PC-3 (cell line): ENCODE data around the gene ATL2.

ENCODE experiments used
- CTCF ChIP-seq: fragments of 300-600 bp; sonication (generic); conservative IDR thresholded peaks from 2 replicates; pipeline ENCODE4 v1.5.1; 2017; ENCODE audit warnings: antibody characterized with exemption, low read depth, mild to moderate bottlenecking, low read length
- EZH2 ChIP-seq: fragments of 300-600 bp; sonication (generic); IDR thresholded peaks from one replicate; pipeline ENCODE4 v1.6.1; 2017; ENCODE audit warnings: antibody characterized with exemption, mild to moderate bottlenecking, low read length; ENCODE audit not compliant: unreplicated experiment
- EZH2phosphoT487 ChIP-seq: fragments of 300-600 bp; sonication (generic); IDR thresholded peaks from 2 replicates; pipeline ENCODE4 v1.6.1; 2018; ENCODE audit warnings: mild to moderate bottlenecking, antibody characterized with exemption, low read length, borderline replicate concordance

GRCh38 chr2:38377050-38377828 is at the start of gene ATL2:
- TF ChIP-seq CTCF (no peak), EZH2 (no peak), EZH2phosphoT487 (no peak)
